Measurements from ENCODE around the gene CCDC90B.
A peak's percentile ranks its signal among the peaks of the same experiment; 100 is the strongest.
"Not testable (repeated sequence)": the region's sequence is repeated elsewhere in the genome, so short reads cannot be mapped to it uniquely, and the experiment has no call there.

CCDC90B gene

DNA sequence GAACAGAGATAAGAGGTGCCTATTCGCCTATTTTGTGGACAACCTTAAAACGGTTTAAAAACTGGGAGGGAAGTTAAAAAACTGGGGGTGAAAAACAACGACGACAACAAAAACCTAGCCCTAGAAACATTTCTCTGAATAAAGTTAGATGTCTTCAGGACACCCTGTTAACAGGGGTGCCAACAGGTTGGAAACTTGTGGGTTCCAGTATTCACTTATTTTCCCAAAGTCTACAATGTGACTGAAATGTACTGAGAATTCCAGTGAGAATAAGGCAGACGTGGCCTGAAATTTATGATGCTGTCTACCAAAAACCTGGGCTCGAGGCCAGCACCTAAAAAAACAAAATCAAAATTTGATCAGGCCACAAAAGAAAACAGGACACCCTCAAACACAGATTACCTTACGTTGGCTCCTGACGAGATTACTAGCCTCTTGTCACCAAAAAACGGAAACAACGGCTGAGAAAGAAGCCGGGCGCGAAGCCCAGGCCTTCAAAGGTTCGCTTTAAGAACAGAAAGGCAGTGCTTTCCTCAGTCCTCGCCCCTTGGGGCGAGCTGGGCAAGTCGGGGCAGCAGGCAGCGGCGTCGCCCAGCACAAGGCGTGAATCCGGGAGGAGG is 906 bp downstream of the CCDC90B start:
- DNase-seq: no peak

DNA sequence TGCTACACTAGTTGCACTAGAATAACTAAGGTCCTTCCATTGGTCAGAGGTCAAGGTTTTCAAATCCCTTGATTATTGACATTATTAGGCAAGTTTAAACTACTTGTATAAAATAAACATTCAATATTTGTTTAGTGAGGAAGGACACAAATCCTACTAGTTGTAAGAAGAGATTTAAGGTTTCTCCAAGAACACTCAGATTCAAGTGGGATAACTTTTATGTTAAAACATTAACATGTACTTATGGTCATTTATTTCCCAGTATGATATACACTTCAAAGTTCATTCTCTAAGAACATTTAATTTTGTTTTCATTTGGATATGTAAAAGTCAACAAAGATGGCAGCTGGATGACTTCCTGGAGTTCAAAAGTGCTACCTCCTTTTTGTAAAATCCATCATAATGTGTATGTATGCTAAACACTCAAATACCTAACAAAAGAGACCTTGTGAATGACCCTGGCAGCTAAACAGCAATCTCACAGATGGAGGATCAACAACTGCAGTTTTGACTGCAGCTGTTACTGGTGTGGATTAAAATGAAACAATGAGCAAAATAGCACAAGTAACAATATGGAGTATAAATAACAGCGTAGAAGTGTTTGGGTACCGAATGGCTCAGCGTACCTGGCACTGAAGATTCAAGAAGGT is 1.5 kb downstream of the CCDC90B start:
- no peak for DNase-seq

DNA sequence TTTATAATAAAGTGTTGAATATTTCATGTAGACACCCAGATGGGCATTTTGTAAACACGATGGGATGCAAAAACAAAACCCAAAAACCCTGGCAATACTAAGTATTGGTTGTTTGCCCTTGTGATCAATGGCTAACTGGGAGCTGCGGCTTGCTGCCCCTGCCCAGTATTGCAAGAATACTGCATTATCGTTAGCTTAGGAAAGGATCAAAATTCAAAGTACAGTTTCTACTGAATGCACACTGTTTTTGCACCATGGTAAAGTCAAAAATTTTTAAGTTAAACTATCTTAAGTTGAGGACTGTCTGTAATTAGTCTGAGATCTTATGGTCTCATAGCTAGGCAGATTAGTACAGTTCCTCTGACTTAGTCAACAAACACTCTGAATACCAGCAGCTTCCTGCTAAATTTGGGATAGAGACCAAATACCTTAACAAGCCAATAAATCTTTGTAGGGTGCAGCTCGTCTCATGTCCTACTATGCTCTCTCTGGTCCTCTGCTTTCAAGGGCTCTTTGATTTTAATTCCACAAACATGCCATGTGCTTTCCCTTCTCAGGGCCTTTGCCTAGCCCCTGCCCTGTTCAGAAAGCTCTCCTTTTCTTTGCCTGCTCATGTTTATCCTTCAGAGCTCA is 4.0 kb downstream of the CCDC90B start:
- no peak for DNase-seq

DNA sequence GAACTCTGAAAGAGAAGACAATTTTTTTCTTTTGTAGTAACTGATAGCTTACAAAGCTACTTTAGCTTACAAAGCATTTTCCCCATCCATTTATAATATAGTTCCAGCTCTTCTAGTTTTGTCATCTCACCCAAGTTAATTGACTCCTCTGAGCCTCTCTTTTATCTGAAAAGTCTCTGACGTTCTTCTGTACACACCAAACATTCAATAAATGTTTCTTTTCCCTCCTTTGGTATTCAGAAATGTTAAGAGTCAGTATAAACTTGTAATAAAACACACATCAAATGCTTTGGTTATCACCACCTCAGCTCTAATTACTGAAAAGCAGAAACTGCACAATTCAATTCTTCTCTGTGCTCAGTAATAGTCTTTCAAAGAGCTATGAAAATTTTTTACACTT is 5.9 kb downstream of the CCDC90B start:
- DNase-seq: no peak

DNA sequence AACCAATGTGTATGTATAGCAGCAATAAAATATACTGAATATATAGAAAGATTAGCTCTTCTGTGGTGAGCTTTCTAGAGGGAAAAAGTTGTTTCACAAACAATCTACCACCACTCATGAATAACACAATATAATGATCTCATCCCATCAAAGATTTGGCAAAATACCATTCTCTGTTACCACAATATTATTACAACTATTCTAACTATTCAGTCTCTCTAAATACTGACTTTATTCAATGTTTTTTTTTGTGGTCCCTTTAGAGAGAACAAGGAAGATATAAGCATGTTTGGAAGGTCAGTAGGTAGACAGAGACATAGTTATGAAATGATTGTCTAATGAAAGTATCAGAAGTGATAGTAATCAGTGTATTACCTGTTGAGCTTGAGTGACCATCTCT is 7.8 kb downstream of the CCDC90B start:
- DNase-seq: no peak

DNA sequence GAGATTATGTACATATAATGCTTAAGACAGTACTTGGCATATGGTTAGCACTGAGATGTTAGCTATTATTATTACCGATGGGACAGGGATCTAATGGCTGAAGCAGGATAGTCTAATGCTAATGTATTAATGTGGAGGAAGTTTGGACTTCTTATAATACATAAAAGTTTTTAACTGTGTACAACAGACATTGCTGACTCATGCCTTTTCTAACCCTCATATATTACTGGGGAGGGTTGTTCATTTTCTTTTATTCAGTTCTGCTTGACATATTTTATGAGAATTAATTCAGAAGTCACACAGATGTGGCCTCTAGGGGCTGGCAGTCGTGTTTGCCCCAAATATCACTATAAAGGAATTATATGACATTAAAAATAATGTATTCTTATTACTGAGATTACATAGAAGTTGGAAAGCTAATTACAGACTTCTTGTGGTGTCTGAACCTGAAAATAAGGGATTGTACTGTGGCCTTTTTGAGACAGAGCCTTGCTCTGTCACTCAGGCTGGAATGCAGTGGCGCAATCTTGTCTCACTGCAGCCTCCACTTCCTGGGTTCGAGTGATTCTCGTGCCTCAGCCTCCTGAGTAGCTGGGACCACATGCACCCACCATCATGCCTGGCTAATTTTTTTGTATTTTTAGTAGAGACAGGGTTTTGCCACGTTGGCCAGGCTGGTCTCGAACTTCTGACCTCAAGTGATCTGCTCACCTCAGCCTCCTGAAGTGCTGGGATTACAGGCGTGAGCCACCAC is 10.1 kb downstream of the CCDC90B start:
- DNase-seq: no peak

DNA sequence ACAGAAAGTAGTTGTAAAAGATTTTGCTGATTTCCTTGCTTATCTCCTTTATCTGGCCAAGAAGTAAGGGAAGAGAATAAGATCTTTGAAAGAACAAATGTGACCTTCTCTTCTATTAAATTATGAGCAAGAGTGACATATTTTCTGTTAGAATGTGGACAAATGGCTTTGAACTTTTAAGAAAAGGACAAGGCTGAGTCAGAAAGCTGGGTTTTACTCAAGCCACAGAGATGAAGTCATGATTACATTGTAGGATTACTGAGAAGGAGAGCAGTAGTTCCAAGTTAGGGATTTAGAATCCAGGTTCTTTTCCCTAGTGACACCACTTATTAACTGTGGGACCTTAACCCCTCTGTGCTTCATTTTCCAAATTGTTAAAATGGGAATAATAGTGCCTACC is 13.5 kb downstream of the CCDC90B start:
- DNase-seq: no peak

DNA sequence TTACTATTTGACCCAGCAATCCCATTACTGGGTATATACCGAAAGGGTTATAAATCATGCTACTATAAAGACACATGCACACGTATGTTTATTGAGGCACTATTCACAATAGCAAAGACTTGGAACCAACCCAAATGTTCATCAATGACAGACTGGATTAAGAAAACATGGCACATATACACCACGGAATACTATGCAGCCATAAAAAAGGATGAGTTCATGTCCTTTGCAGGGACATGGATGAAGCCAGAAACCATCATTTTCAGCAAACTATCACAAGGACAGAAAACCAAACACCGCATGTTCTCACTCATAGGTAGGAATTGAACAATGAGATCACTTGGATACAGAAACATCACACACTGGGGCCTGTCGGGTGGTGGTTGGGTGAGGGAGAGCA is 14.4 kb downstream of the CCDC90B start:
- not testable (repeated sequence) for DNase-seq

DNA sequence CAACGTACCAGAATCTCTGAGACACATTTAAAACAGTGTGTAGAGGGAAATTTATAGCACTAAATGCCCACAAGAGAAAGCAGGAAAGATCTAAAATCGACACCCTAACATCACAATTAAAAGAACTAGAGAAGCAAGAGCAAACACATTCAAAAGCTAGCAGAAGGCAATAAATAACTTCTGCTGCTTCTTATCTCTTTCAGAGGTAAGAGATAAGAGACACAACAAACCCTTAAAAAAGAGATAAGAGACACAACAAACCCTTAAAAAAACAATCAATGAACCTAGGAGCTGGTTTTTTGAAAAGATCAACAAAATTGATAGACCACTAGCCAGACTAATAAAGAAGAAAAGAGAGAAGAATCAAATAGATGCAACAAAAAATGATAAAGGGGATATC is 17.1 kb downstream of the CCDC90B start:
- not testable (repeated sequence) for DNase-seq

DNA sequence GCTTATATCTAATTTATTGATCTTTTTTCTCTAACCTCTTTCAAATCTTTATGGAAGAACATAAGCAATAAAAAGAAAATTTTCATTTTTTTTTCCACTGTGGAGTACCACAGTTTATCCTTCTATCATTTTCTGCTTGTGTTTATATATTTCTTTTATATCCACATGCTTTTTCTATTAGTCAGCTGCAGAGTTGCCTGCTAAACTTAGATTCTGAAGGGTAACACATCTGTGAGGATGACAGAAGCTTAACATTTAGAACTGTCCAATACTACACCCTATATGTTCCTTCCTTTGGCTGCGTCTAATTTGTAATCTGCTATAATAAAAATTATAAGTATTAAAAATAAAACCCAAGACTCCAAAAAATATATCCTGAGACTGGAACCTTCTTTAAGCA is 20.8 kb downstream of the CCDC90B start:
- no peak for DNase-seq

DNA sequence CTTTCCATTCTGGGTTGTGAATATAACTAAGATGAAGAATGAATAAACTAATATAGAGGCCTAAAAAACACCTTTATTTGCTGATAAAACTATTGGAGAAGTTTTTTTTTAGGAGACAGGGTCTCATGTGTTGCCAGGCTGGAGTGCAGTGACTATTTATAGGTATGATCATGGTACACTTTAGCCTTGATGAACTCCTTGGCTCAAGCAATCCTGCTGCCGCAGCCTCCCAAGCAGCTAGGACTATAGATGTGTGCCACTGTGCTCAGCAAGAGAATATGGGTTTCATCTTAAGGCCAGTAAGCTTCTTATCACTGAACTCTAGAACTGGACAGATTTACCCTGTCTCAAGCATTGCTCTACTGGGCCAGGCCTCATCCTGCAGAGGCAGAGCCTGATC is 26.6 kb downstream of the CCDC90B start:
- no peak for DNase-seq

DNA sequence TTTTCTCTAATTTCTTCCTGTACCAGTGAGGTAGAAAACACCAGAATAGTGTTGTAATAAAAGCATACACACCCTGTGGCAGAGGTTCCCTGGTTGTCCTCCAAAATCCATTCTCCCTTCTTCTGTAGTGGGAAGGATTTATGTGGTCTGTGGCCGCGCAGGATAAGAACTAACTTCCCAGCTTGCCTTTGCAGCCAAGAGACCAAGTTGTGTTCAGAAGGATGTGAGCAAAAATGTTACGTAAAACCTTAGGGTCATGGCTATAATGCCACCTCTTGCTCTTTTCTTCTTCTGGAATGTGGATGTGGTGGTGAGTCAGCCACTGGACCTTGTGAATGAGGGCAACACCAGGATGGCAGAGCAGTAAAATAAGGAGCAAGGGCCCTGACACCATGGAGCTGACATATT is 28.4 kb downstream of the CCDC90B start:
- no peak for DNase-seq

DNA sequence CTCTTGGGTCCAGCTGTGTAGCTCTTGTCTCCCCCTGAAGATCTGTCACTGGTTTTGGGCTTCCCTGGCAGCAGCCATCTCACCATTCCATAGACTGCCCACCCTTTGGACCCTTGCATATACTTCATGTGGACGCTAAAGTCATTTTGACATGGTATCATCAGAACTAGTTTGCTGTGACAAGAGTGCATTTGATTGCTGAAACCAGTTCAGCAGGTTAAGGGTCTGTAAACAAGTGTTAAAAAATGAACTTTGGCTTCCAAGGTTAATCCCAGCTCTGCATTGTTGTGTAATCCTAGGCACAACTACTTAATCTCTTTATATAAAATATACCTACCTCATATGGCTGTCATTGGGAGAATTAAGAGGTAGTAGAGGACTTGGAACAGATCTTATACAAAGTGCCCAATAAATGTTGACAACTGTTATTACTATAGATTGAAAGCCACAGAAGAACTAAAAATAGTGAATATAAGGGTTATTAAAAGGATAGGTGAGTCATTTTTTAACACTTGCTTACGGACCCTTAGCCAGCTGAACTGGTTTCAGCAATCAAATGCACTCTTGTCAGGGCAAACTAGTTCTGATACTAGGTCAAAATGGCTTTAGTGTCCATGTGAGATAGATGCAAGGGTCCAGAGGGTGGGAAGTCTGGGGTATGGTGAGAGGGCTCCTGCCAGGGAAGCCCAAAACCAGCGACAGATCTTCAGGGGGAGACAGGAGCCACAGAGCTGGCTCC is 29.4 kb downstream of the CCDC90B start:
- no peak for DNase-seq

DNA sequence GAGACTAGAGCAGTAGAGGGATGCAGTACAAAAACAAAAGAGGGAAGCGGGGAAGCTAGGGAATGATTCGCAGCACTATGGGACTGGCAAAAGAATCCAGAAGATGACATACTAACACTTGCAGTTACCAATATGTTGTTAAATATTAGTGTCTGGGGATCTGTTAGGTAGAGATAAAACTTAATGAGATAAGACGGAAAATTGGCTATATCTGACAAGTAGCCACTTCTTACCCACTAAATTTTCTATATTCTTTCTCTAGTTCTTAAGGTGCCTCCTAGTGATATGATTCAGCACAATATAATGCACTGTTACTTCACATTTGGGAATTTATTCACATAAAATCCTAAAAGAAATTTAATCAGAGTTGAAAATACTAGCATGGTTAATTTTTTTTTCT is 30.8 kb downstream of the CCDC90B start:
- DNase-seq: no peak

DNA sequence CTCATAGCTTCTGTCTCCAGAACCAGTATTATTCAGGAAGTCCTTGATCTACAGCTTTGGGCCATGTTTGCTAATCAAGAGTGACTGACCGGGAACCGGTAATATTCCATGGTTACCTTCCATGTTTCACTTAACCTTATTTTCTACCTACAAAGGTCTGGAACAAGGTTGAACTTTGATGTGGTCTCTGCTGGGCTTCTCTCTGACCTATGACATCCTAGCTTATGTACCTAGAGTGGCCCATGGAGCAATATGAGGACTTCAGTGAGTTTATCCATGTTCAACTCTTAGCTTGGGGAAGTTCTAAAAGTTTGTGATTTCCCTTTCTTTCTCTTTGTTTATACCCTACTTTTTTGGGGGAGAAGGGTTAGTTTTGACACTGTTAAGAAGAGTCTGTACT is 33.2 kb downstream of the CCDC90B start:
- DNase-seq: no peak

DNA sequence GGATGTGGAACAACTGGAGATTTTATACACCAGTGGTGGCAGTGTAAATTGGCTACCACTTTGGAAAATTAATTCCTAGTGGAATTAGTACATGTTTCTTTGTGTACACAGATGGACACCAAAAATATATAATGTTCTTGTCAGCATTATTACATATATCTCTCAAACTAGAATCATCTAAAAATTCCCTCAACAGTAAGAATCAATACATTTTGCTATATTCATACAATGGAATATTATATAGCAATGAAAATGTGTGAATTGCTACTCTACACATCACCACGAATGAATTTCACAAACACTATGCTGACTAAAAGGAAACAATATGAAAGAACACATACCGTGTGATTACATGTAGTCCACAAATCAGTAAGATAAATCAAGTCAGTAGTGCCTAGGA is 33.9 kb downstream of the CCDC90B start:
- no peak for DNase-seq

DNA sequence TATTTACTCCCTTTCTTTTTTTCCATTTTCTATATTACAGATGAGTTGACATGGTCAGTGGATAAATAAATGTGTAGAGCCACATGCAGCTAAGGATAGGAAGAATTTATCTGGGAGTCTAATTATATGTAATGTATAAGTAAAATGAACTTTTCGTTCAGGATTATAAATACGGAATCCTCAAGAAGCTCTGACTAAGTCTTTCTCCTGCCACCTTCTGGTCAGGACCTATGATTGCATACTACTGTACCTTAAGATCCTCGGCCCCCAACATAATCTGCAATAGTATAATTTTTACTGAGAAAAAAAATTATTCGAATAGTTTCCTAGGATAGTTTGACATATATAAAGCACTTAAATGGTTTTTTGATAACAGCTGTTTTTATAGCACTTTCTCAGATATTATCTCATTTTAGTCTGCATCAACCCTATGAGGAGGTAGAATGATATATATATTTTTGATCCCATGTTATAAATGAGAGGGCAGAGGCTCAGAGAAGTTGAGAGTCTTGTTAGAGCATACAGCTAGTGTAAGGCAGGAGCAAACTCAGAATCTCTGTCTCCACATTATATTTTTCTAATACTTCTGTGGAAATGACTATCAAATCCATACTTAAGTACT is 36.1 kb downstream of the CCDC90B start:
- DNase-seq: peak; percentile 42

DNA sequence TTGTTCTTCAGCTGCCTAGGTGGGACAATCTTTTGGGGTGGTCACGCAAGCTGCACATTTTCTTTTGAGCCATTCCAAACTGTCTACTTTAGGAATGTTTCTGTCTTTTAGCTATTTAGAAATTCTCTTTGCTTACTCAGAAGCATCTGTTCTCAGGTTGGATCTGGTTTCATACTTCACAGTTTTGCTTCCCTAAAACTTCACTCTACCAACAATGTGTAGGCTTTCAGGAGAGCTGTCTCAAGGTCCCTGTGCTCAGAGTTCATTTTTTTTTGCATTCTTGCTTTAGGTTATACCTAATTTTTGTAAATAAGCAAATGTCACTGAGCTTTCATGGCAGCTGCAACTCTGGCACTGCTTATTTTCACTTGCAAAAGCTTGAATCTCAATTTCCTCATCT is 36.7 kb downstream of the CCDC90B start:
- DNase-seq: no peak

DNA sequence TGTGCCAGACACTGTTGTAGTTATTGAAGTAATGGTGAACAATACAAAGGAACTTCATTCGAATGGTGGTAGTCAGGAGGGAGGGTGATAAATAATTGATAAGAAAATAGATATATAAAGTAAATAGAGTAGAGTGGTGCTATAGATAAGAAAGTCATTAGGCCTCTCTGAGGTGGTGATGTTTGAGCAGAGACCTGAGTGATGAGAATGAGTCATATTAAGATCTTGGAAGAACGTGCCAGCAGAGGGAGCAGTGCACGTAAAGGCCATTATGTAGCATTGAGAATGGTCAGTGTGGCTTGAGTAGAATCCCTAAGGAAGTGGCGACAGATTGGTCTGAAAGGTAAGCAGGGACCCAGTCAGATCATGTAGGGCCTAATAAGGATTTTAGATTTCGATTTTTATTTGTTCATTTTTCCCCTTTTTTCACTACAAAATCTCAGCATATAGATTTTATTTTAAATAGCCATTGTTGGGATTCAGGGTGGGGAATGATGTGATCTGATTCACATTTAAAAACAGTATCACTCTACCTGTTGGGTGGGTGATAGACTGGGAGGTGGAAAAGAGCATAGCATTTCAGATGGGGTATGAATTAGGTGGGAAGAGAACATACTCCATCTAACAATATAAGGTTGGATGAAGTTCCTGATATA is 44.7 kb downstream of the CCDC90B start:
- peak; percentile 63 for DNase-seq

DNA sequence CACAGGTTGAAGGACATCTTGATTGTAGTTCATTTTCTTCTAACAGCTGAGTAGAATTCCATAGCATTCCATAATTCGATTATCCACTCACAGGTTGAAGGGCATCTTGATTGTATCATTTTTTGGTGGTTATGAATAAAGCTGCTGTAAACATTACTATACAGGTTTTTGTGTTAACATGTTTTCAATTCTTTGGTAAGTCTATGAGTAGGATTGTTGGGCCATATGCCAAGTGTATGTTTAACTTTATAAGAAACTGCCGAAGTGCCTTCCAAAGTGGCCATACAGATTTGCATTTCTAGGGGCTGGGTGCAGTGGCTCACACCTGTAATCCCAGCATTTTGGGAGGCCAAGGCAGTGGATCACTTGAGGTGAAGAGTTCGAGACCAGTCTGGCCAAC is 48.1 kb downstream of the CCDC90B start:
- no peak for DNase-seq

DNA sequence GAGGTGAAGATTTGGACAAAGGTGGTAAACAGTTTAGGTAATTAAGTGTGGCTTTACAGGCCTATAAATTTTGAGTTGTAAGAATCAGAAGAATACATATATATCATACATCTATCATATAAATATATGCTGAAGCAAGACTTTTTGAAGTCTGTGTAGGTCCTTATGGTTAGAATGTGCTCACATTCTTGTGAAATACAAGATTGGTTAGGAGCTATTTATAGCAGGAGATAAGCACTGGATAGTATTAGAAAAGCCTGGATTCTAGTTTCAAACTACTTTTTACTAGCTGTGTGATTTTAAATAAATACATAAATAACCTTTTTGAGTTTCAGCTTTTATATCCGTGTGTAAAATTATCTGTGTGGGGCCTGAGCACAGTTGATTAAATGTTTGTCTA is 50.3 kb downstream of the CCDC90B start:
- DNase-seq: no peak

DNA sequence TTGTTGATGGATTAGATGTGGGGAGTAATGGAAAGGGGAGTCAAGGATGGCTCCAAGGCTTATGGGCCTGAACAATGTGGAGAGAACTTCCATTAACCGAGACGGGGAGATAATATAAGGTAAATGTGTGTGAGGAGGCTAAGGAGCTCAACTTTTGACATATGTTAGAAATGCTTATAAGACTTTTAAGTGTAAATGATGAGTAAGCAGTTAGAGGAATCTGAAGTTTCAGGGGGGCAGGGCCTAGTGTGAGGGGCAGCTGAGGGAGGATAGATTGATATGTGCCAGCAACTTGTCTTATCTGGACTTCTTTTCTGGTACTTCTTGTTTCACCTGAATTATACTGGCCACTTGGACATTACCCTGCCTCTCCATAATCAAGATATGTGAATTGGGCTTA is 62.7 kb downstream of the CCDC90B start:
- DNase-seq: no peak
